RWPE2 (cell line): ENCODE data around the gene ANP32B.
A peak's percentile ranks its signal among the peaks of the same experiment; 100 is the strongest.

Experiments used
- ATAC-seq: fragments of 200-7000 bp; cut with Tn5 transposase; 3 replicates; pipeline ENCODE4 v1.9.1; 2021; ENCODE audit warnings: low read depth
- DNase-seq: peaks from one replicate; pipeline ENCODE4 v3.0.0-alpha.2; 2020; ENCODE audit warnings: low spot score
- H3K27ac ChIP-seq: fragments of 450-650 bp; 2 replicates; pipeline ENCODE4 v1.5.1; 2017; ENCODE audit warnings: mild to moderate bottlenecking; ENCODE audit not compliant: poor library complexity, severe bottlenecking
- H3K27me3 ChIP-seq: fragments of 250-450 bp; sonication (Bioruptor Pico); 2 replicates; pipeline ENCODE4 v1.5.1; 2021; ENCODE audit warnings: mild to moderate bottlenecking, moderate library complexity; ENCODE audit not compliant: insufficient read depth, poor library complexity, severe bottlenecking
- H3K36me3 ChIP-seq: fragments of 250-450 bp; sonication (Bioruptor Pico); 2 replicates; pipeline ENCODE4 v1.5.1; 2020; ENCODE audit warnings: low read depth, mild to moderate bottlenecking, moderate library complexity
- H3K4me1 ChIP-seq: fragments of 250-450 bp; sonication (Bioruptor Pico); 2 replicates; pipeline ENCODE4 v1.5.1; 2021; ENCODE audit warnings: mild to moderate bottlenecking, moderate library complexity; ENCODE audit not compliant: insufficient read depth, poor library complexity, severe bottlenecking
- H3K4me3 ChIP-seq: fragments of 250-450 bp; sonication (Bioruptor Pico); 2 replicates; pipeline ENCODE4 v1.5.1; 2021; ENCODE audit warnings: mild to moderate bottlenecking, moderate library complexity; ENCODE audit not compliant: severe bottlenecking
- H3K9me3 ChIP-seq: fragments of 250-450 bp; sonication (Bioruptor Pico); 2 replicates; pipeline ENCODE4 v1.5.1; 2021; ENCODE audit warnings: mild to moderate bottlenecking, moderate library complexity; ENCODE audit not compliant: severe bottlenecking
- CTCF ChIP-seq: fragments of 450-650 bp; IDR thresholded peaks from one replicate; pipeline ENCODE4 v1.5.1; 2017; ENCODE audit warnings: mild to moderate bottlenecking, moderate library complexity; ENCODE audit not compliant: poor library complexity, severe bottlenecking

Gene ANP32B

GRCh38 chr9:98031935-98032334, 48.8 kb downstream of the ANP32B start:
- H3K36me3 ChIP-seq, result no peaks in the 10 kb centered on the region
- no peak overlapping the region for H3K4me3 ChIP-seq
- no peak for ATAC-seq
- H3K9me3 ChIP-seq, result no peaks in the 10 kb centered on the region
- H3K27ac ChIP-seq, result no peak overlapping the region
- DNase-seq, result no peak
- TF ChIP-seq CTCF, result no peak
- H3K4me1 ChIP-seq, result peaks cover 9% of the 10 kb centered on the region
- no peaks in the 10 kb centered on the region for H3K27me3 ChIP-seq

- H3K27me3 ChIP-seq, result no peaks in the 10 kb centered on the region
- H3K36me3 ChIP-seq, result no peaks in the 10 kb centered on the region
- no peaks in the 10 kb centered on the region for H3K9me3 ChIP-seq
- H3K27ac ChIP-seq, result peak overlapping the region; percentile 34
- no peak overlapping the region for H3K4me3 ChIP-seq
- ATAC-seq, result no peak; the same call in 2 of the 3 replicates
- DNase-seq, result no peak
- TF ChIP-seq CTCF, result peak; percentile 66
- peaks cover 9% of the 10 kb centered on the region for H3K4me1 ChIP-seq
Observed at GRCh38 chr9:98034593-98035546, 51.7 kb downstream of the ANP32B start.

GRCh38 chr9:98037357-98037756, 54.2 kb downstream of the ANP32B start:
- no peaks in the 10 kb centered on the region for H3K9me3 ChIP-seq
- no peak overlapping the region for H3K4me3 ChIP-seq
- DNase-seq, result no peak
- no peaks in the 10 kb centered on the region for H3K27me3 ChIP-seq
- TF ChIP-seq CTCF, result no peak
- peaks cover 9% of the 10 kb centered on the region for H3K4me1 ChIP-seq
- no peaks in the 10 kb centered on the region for H3K36me3 ChIP-seq
- ATAC-seq, result peak; percentile 44; the same call in 2 of the 3 replicates
- H3K27ac ChIP-seq, result no peak overlapping the region

- no peaks in the 10 kb centered on the region for H3K27me3 ChIP-seq
Observed at GRCh38 chr9:98038958-98039357, 55.8 kb downstream of the ANP32B start.

More at GRCh38 chr9:98038958-98039357, 55.8 kb downstream of the ANP32B start:
- Histone ChIP-seq H3K27ac (no peak overlapping the region), H3K4me3 (no peak overlapping the region), H3K4me1 (peaks cover 9% of the 10 kb centered on the region), H3K36me3 (no peaks in the 10 kb centered on the region), H3K9me3 (no peaks in the 10 kb centered on the region)
- no peak for TF ChIP-seq CTCF
- ATAC-seq, result no peak
- no peak for DNase-seq
